Measurements from ENCODE around the gene RFX2.
"Not testable (repeated sequence)": the region's sequence is repeated elsewhere in the genome, so short reads cannot be mapped to it uniquely, and the experiment has no call there.

The RFX2 gene

DNA sequence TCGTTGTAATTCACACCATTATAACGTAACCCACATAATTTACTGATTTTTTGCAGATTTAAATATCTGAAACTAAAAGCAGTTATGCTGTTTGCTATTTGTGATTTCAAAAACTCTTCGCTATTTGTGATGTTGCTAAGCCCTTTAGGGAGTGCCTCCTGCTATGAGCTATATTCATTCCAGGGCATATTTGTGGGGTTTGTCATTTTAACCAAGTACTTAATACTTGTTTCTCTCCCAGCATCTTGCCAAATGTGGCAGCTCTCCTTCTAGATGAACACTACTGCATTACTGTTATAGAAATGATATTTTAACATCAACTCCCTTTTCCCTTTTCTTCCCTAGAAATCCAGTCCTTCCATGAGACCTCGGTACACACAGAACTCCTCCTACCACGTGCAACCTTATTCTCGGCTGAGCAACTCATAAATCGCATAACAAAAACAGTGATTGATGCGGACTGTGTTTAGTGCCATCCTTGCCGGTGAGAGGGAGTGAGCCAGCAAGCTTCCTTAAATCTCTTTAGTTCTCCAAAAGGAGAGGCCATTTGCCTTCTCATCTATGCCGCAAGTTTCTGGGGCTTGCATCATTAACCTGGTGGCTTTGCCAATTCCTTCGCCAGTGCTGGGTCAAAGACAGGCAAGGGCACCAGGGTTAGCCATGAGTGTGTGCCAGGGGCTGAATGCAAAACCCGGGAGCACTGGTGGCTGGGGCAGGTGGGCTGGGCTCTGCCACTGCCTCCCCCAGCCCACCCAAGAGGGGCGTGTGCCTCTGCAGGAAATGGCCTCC is 33.4 kb downstream of the RFX2 start:
- in situ Hi-C loops (cut with MboI; ENCODE audit: low sequenced_read_pairs) = no loop called here

DNA sequence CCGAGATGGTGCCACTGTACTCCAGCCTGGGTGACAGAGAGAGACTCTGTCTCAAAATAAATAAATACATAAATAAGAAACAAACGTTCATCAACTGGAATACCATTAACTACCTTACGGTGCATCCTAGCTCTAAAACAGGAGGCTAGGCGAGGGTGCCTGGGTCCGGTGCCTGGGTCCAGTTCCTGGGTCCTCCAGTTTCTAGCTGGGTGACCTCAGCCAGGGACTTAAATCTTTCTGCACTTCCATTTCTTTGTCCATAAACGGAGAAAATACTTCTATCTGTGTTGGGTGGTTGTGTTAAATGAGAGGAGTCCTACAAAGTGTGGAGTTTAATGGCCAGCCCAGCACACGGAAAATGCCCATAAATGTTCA is 34.0 kb downstream of the RFX2 start:
- in situ Hi-C loops (cut with MboI; ENCODE audit: low sequenced_read_pairs) = no loop called here

DNA sequence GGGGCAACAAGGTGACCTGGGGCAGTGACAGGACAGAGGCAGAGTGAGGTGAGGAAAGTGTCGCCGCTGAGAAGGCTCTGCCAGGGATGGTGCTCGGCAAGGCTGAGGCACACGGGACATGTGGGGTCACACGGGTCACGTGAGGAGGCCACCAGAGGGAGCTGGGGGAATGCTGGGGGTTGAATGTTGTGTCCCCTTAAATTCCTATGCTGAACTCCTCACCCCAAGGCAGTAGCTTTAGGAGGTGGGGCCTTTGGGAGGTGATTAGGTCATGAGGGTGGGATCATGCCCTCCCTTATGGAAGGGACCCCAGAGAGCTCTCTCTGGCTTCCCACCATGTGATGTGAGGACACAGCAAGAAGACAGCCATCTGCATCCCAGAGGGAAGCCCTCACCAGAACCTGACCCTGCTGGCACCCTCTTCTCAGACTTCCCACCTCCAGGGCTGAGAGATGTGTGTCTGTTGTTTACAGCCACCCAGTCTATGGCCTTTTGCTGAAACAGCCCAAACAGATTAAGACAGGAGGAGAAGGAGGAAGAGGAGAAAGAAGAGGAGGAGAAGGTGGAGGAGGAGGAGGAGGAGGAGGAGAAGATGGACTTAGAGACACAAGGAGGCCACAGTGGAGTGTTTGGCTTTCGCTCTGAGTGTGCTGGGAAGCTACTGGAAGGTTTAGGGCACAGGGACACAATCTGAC is 35.4 kb downstream of the RFX2 start:
- in situ Hi-C loops (cut with MboI; ENCODE audit: low sequenced_read_pairs) = no loop called here

DNA sequence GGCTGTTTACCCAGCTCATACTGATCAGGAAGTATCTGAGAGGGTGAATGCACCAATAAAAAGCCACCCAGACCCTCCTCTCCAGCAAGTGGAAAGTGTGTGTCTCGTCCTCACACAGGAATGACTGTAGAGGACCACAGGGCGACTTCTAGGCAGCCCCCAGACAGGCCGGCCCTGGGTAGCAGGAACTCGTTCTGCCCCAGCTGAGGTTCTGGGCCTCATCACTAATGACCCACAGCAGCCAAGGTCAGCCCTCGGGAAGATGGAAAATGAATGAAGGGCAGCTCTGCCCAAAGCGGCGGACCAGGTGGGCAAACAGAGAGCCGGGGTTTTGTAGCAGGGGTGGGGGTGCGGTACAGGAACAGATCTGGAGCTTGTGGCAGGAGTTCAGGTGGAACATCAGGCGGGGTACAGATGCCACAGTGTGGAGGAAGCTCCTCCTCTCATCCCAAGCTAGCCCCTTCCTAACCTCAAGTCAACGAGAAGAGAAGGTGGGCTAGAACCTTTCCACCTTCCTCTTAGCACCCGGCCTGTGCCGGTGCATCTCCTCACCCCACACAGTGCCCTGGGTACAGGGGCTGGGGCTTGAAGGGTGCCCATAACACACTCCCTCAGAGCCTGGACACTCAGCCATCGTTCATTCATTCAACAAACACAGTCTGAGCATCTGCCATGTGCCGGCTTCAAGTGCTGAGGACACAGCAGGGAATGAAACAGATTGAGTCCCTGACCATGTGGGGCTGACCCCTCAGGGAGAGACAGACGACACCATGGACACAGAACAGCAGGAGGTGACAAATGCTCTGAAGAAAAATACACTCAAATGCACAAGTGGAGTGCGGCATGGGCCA is 36.2 kb downstream of the RFX2 start:
- in situ Hi-C loops (cut with MboI; ENCODE audit: low sequenced_read_pairs) = no loop called here

DNA sequence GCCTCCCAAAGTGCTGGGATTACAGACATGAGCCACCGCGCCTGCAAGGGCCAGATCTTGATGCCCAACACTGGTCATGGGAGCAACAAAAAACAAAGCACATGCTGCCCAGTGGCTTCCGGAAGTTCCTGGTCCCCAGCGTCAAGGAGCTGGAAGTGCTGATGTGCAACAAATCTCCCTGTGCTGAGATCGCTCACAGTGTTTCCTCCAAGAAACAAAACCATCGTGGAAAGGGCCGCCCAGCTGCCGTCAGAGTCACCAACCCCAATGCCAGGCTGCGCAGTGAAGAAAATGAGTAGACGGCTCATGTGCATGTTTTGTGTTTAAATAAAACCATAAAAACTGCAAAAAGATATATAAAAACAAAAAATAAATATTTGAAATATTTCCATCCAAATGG is 37.1 kb downstream of the RFX2 start:
- in situ Hi-C loops (cut with MboI; ENCODE audit: low sequenced_read_pairs) = not testable (repeated sequence)

DNA sequence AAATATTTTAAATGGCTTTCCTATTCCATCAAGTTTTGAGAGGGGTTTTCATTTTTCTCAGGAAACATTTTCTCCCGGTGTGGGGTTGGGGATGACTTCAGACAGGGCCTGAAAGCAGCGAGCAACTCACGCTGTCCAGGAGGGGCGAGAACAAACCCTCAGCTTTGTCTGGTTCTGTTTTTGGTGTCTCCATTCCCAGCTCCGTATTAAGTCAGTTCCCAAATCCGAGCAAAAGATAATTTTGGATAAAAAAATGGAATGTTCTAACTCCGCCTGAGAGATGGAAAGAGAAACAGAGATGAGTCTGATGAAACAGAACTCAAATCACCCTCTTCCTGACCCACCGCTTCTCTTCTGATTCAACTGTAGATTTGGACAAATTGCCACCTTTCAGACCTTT is 38.4 kb downstream of the RFX2 start:
- in situ Hi-C loops (cut with MboI; ENCODE audit: low sequenced_read_pairs) = no loop called here

DNA sequence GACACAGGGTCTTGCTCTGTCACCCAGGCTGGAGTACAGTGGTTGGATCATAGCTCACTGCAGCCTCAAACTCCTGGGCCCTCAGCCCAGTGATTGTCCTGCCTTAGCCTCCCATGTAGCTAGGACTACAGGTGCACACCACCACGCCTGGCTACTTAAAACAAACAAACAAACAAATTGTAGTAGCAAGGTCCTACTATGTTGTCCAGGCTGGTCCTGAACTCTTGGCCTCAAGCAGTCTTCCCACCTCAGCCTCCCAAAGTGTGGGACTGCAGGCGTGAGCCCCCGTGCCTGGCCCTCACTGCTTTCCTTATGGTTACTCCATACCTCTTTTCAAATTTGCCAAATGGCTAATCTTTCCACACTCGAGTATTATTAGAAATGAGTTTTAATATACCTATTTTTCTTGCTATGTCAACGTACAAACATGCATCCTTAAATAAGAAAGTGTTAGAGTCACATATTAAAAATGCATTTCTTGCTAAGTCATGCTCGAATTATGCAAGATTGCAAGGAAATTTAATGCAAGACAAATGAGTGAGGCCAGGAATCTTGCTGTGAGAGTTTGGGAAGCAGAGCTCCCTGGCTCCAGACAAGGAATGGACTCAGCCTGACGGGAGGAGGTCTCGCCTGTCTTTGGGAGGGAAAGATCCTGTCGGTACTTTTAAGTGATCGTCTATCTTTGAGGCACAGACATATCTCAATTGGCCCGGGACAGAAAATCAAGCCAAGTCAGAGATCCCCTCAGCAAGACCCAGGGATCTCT is 39.4 kb downstream of the RFX2 start:
- in situ Hi-C loops (cut with MboI; ENCODE audit: low sequenced_read_pairs) = no loop called here

DNA sequence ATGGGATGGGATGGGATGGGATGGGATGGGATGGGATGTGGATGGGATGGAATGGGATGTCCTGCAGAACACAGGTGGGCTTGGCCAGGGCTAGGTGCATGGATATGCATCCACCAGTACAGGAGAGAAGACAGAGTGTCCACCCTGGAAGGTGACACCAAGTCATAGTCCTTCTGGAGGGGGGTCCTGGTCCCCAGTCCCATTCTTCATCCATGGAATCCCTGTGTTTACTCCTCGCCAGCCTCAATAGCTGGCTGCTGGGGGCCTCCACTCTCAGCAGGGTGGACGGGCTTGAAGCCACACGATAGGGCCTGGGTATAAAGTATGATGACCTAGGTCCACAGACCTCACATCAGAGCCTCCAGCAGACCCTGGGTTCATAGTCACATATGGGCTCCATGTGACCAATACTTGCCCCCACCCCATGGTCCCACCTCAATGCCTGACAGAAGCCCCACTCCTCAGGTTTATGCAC is 40.1 kb downstream of the RFX2 start:
- in situ Hi-C loops (cut with MboI; ENCODE audit: low sequenced_read_pairs) = no loop called here

DNA sequence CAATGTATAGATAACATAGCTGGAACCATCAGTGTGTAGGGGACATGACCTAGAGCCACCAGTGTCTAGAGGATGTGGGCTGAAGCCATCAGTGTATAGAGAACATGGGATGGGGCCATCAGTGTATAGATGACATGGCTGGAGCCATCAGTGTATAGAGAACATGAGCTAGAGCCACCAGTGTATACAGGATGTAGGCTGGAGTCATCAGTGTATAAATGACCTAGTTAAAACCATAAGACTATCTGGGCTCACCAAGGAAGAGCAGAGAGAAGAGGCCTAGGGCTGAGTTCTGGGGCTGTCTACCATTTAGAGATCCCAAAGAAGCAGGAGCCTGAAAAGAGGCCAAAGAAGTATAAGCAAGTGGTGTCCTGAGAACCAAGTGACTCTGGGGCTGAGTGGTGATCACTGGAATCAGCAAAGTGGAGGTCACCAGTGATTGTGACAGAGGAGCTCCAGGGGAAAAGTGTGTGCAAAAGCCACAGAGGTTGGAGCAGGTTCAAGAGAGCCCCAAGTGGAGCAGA is 41.0 kb downstream of the RFX2 start:
- in situ Hi-C loops (cut with MboI; ENCODE audit: low sequenced_read_pairs) = no loop called here

DNA sequence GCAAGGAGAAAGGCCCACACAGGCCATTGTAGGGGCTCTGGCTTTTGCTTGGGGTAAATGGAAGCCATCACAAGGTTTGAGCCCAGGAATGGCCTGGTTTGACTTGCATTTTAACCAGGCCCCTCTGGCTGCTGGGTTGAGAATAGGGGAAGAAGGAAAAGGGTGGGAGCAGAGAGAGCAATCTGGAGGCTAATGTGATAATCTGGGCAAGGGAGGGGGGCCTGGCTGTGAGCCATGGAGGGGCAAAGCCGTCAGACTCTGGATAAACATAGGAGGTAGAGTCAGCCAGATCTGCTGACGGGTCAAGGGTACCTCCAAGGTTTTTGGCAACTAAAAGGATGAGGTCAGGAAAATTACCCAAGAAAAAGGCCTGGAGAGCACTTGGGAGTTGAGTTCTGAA is 41.6 kb downstream of the RFX2 start:
- in situ Hi-C loops (cut with MboI; ENCODE audit: low sequenced_read_pairs) = no loop called here

DNA sequence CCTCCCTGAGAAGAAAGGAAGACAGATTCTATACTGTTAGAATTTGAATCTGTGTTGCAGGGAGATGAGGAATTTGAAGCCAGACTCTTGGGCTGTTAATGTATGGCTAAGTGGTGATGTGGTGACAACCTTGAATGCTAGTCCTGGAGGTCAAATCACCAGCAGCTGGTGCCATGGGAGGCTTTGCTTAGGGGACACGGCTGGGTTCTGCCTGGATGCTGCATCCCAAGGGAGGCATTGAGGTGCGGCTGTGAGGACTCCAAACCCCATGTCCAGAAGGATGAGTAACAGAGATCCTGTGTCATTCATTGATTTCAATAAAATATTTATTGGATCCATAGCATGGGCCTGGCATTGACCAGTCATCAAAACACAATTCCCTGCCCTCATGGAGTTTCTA is 42.3 kb downstream of the RFX2 start:
- in situ Hi-C loops (cut with MboI; ENCODE audit: low sequenced_read_pairs) = no loop called here

DNA sequence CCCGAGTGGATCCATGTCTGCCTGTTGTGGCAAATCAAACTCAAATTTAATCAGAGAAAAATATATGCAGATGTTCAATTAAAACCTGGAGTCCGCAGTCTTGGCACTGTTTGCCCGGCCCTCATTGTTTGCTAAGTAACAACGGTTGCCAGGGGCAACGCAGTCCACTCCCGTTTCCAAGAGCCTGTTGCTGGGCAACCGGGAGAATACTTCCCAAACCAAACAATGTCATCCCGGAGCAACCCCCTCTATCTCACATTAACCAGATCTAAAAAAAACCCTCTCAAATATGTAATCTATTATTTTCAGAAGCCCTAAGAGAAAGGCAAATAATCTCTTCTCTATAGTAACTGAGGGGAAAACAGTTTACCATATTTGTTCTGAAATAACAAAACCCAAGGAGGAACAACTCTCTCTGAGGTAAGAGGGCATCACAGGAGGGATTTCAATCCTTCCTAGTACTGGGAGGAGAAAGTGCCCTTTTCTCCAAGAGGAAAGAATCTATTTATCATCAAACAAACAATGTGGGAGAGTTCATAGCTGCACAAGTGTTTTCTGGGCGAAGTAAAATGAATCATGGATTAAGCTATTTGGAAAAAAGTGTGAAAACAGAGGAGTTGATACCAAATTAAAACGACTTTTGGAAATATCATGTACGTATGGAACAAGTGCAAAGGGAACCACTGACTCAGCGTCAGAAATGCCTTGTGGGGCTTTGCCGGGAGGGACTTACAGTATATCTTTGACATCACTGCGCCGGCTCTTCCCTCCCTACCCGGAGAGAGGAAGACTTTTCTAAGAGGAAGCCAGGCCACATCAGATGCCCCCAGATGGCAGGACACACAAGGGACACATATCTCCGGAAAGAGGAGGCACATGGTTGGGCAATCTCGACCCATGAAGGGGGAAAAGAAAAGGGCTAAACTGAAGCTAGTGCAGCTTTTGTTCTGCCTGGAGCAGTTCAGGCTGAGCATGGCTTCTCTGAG is 43.3 kb downstream of the RFX2 start:
- in situ Hi-C loops (cut with MboI; ENCODE audit: low sequenced_read_pairs) = no loop called here

DNA sequence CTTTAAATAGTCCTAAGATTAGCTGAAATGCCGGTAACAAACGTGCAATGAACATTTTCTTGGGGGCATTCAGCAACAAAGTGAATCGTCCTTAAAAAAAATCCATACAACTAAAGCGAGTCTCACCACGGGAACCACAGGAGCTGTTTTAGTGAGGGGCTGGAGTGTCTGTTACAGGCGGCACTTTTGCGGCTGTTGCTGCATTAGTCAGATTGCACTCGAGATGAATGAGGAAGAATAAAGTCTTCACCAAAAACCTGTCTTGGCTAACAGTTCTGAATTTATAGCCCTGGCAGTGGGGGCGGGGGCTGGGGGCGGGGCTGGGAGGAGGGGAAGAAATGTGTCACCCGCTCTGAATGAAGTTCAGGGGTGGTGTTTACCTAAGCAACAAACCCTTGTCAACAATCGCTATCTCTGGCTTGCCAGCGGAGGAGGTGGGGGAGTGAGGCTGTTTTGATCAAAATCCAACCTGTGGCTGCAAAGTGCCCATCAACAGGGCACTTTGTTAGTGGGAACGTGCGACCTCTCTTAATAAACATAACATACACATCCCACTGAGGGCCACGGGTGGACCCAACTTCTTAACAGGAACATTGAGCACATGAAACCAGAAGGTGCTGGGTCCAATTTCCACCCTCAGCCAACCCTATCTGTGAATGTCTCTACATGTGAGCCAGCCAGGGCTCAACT is 44.5 kb downstream of the RFX2 start:
- in situ Hi-C loops (cut with MboI; ENCODE audit: low sequenced_read_pairs) = no loop called here

DNA sequence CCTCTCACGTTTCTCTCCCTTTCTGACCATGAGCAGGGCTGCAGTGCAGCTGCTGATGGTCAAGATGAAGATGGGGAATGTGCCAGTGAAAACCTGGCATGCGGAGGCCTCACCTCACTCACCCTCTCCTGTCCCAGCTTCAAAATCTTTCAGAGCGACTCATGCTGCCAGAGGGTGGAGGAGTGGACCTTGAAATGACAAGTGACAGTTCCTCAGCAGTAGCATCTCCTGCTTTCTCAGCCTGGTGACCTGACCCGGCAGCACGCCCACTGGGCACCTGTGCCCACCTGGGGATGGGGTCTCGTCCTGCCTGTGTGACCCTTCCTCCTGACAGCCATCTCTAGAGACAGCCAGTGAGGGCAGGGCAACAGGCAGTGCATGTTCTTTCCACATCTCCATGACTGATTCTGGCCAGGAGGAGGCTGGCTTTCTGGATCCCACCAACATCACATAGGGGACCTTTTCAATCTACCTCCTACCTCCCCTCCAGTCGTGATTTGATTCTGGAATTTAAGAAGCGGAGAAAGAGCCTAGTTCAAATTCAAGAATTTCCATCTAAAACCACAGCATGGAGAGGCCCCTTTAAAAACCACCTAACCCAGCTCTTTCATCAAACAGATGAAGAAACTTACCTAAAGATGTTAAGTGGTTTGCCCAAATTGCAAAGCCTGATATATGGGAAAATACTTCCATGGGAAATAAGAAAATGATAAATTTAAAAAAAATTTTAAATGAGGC is 45.8 kb downstream of the RFX2 start:
- in situ Hi-C loops (cut with MboI; ENCODE audit: low sequenced_read_pairs) = no loop called here

DNA sequence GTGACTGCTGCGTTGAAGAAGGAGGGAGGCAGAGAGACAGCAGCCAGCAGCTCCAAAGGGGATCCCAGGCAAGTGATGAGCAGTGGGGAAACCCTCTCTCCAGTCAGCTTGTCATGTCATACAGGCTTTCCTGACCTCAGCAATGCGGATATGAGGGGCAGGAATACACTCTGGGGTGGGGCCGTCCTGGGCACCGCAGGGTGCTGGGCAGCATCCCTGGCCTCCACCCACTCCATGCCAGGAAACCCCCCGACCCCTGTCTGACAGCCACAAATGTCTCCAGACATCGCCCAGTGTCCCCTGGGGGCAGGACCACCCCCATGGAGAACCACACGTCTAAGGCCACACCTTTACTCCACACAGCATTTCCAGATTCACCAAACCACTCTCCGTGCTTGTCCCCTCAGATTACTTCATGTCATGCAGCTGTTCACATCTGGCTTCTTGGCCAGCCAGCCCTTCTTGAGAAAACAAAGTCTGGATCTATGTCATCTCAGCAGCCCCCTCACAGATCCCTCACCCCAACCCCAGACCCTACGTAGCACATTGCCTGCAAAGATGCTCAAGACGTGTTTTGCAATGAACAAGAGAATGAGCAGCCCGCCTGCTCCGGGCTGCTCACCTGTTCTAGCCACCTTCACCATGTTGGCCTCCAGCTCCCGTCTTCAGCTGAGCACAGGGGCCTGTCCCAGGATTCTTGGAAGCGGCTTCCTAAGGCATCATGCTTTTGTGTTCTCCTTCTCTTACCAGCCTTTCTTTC is 46.5 kb downstream of the RFX2 start:
- in situ Hi-C loops (cut with MboI; ENCODE audit: low sequenced_read_pairs) = no loop called here

DNA sequence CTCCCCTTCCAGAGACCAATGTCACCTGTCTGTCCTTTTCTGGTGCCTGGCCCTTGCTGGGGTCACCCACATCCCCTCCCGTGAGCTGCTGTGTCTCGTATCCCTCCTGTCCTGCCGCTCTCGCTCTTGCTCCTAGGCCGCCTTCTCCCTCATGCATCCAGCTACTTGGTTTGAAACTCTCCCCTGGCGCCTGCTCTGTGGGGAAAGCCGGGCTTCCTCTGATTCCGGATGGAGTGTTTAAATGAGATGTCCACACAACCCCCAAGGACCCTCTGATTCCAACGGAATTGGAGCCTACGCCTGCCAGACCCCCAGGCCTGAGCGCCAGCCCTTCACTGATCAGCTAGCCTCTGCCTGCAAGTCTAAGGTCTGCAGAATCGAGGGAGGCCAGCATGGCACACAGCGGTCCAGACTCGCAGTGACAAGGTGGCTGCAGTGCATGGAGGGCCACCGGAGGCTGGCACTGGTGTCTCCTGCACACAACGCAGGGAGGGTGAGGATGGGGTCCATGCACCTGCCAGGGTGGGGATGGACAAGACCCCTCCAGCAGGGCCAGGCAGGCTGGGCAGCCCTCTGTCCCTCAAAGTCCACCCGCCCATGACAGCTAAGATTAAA is 47.2 kb downstream of the RFX2 start:
- in situ Hi-C loops (cut with MboI; ENCODE audit: low sequenced_read_pairs) = no loop called here

DNA sequence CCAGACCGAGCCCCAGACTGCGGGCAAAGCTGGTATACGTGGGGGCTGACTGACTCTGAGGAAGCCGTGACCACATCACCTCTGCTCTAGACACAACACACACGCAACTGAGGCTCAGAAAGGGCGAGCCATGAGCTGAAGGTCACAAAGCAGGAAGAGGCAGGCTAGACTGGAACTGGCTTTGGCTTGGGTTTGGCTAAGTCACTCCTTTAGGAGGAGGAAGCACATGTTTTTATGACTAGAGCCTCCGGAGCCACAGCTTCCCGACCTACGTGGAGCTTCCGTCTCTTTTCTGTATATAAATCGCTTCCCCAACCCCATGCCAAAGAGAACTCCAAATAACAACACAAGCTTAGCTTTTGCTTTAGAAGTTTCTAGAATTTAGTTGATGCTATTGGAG is 48.0 kb downstream of the RFX2 start:
- in situ Hi-C loops (cut with MboI; ENCODE audit: low sequenced_read_pairs) = no loop called here
